Fibroblast of lung (primary cell): Measurements from ENCODE around the gene USPL1. TPM values are rescaled to one million over a fixed set of nuclear protein-coding genes. Genes with fewer than 3 reads are reported as not detected.

Experiments used
- DNase-seq, 2 donors: peaks; one replicate each; pipeline versions ENCODE4 v3.0.0 to v3.0.0-alpha.2; 2010; ENCODE audit warnings: low read depth in 2 of 2
- H2AFZ ChIP-seq: 2 replicates; pipeline ENCODE4 v1.5.1; 2012; ENCODE audit warnings: low read length, control low read depth, inconsistent platforms
- H3K27ac ChIP-seq: 2 replicates; pipeline ENCODE4 v1.5.1; 2011; ENCODE audit warnings: low read length, control low read depth; ENCODE audit not compliant: insufficient read depth
- H3K27me3 ChIP-seq: 2 replicates; pipeline ENCODE4 v1.5.1; 2011; ENCODE audit warnings: mild to moderate bottlenecking, low read length; ENCODE audit not compliant: control insufficient read depth, insufficient read depth
- H3K36me3 ChIP-seq: 2 replicates; pipeline ENCODE4 v1.5.1; 2011; ENCODE audit warnings: low read length; ENCODE audit not compliant: control insufficient read depth, insufficient read depth
- H3K4me1 ChIP-seq: 2 replicates; pipeline ENCODE4 v1.5.1; 2011; ENCODE audit warnings: low read length; ENCODE audit not compliant: control insufficient read depth, insufficient read depth; ENCODE audit errors: extremely low read depth
- H3K4me2 ChIP-seq: 2 replicates; pipeline ENCODE4 v1.5.1; 2011; ENCODE audit warnings: low read length, control low read depth; ENCODE audit not compliant: insufficient read depth; ENCODE audit errors: extremely low read depth
- H3K4me3 ChIP-seq, 4 experiments: fragments of 200-600 bp in 1 of 4; sonication (generic) in 1 of 4; replicated peaks in 1 of 4; 2 replicates each; pipeline ENCODE4 v1.5.1; 2011 to 2016; ENCODE audit warnings: low read length in 4 of 4, low read depth in 3 of 4, mild to moderate bottlenecking in 3 of 4, control low read depth in 2 of 4, inconsistent platforms in 1 of 4, mixed read lengths in 1 of 4; ENCODE audit not compliant: insufficient read depth in 1 of 4; ENCODE audit errors: control extremely low read depth in 1 of 4
- H3K79me2 ChIP-seq: 2 replicates; pipeline ENCODE4 v1.5.1; 2012; ENCODE audit warnings: mild to moderate bottlenecking, low read length, inconsistent platforms; ENCODE audit not compliant: control insufficient read depth, insufficient read depth
- H3K9ac ChIP-seq: 2 replicates; pipeline ENCODE4 v1.5.1; 2011; ENCODE audit warnings: mild to moderate bottlenecking, low read length, control low read depth; ENCODE audit not compliant: insufficient read depth
- H3K9me3 ChIP-seq: 2 replicates; pipeline ENCODE4 v1.5.1; 2012; ENCODE audit warnings: low read depth, low read length; ENCODE audit not compliant: control insufficient read depth, insufficient read depth
- H4K20me1 ChIP-seq: 2 replicates; pipeline ENCODE4 v1.5.1; 2011; ENCODE audit warnings: low read length; ENCODE audit not compliant: control insufficient read depth, insufficient read depth; ENCODE audit errors: extremely low read depth
- CTCF ChIP-seq, 2 donors: IDR thresholded peaks in 1 of 2; conservative IDR thresholded peaks in 1 of 2; 1 replicate in 1 of 2; 2 replicates in 1 of 2; pipeline ENCODE4 v1.5.1; 2011 to 2012; ENCODE audit warnings: low read length in 2 of 2, control low read depth in 1 of 2, inconsistent platforms in 1 of 2, low read depth in 1 of 2, mild to moderate bottlenecking in 1 of 2
- EZH2 ChIP-seq: IDR thresholded peaks from 2 replicates; pipeline ENCODE4 v1.5.1; 2012; ENCODE audit warnings: low read length, control low read depth, mild to moderate bottlenecking; ENCODE audit errors: missing control alignments
- polyA plus RNA-seq, 2 donors: library from polyadenylated mRNA; depleted of rRNA in 1 of 2; stranded (reverse) in 1 of 2; unstranded in 1 of 2; fragments of >200 nt; gene quantifications; 2 replicates each; pipeline ENCODE4 v1.2.1, GENCODE V29; 2011 to 2012; ENCODE audit warnings: missing spikeins in 1 of 2
- total RNA-seq: library from RNA; depleted of rRNA; stranded (reverse); fragments of >200 nt; gene quantifications from 2 replicates; pipeline ENCODE4 v1.2.1, GENCODE V29; 2014

The USPL1 gene
- total and polyA plus RNA-seq, 2 donors (not counting 1 experiment from before 2014, with no cell fraction given) = 12.4 to 17.7 TPM

- Histone ChIP-seq H3K27ac (no peak overlapping the region), H2AFZ (no peak overlapping the region)
- no peak for DNase-seq
Measured at GRCh38 chr13:30629527-30629926, 11.8 kb downstream of the USPL1 start.

DNA sequence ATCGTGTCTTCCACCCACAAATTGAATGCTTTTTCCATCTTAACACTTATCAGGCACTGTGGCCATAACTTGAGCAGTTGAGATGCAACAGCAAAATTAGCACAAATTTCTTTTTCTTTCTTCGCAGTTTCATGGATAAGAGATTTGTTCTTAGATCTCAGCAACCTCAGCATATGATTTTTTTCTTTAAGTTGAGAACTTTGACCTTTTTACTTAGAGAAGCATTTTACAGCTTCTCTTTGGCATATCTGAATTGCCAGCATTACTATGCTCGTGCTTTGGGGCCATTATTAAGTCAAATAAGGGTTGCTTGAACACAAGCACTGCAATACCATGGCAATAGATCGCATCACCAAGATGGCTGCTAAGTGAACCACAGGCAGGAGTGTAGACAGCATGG is 16.1 kb downstream of the USPL1 start:
- Histone ChIP-seq H3K27me3 (no peaks in the 10 kb centered on the region), H3K4me3 (no peak overlapping the region), H3K4me1 (no peaks in the 10 kb centered on the region), H3K27ac (no peak overlapping the region), H3K36me3 (peaks cover 7% of the 10 kb centered on the region), H4K20me1 (no peaks in the 10 kb centered on the region), H3K9ac (no peak overlapping the region), H3K4me2 (no peak overlapping the region), H2AFZ (no peak overlapping the region), H3K9me3 (no peaks in the 10 kb centered on the region), H3K79me2 (peaks cover 55% of the 10 kb centered on the region)
- DNase-seq = no peak
- no peak for TF ChIP-seq EZH2
- TF ChIP-seq CTCF (conservative IDR thresholded peaks at IDR 0.05 in 1 of 2, IDR thresholded peaks at IDR 0.05 in 1 of 2; ENCODE audit: low read depth in 1 of 2, low read length in 2 of 2) = no peak

More at GRCh38 chr13:30629527-30629926, 11.8 kb downstream of the USPL1 start:
- Histone ChIP-seq H3K9ac (no peak overlapping the region), H3K36me3 (peaks cover 9% of the 10 kb centered on the region), H3K27me3 (no peaks in the 10 kb centered on the region), H3K79me2 (peaks cover 41% of the 10 kb centered on the region), H3K4me2 (no peak overlapping the region), H3K4me3 (no peak overlapping the region), H3K9me3 (no peaks in the 10 kb centered on the region), H3K4me1 (no peaks in the 10 kb centered on the region), H4K20me1 (no peaks in the 10 kb centered on the region)
- TF ChIP-seq CTCF (conservative IDR thresholded peaks at IDR 0.05 in 1 of 2, IDR thresholded peaks at IDR 0.05 in 1 of 2; ENCODE audit: low read depth in 1 of 2, low read length in 2 of 2) (no peak), EZH2 (no peak)

GRCh38 chr13:30634838-30635237 is 17.1 kb downstream of the USPL1 start:
- no peaks in the 10 kb centered on the region for H3K9me3 ChIP-seq
- no peak overlapping the region for H2AFZ ChIP-seq
- peaks cover 46% of the 10 kb centered on the region for H3K79me2 ChIP-seq
- peaks cover 7% of the 10 kb centered on the region for H3K36me3 ChIP-seq
- H3K27ac ChIP-seq = no peak overlapping the region
- H3K4me2 ChIP-seq = no peak overlapping the region
- no peaks in the 10 kb centered on the region for H3K27me3 ChIP-seq
- no peak for DNase-seq
- no peak for TF ChIP-seq EZH2
- no peak for TF ChIP-seq CTCF (conservative IDR thresholded peaks at IDR 0.05 in 1 of 2, IDR thresholded peaks at IDR 0.05 in 1 of 2; ENCODE audit: low read depth in 1 of 2, low read length in 2 of 2)
- no peak overlapping the region for H3K9ac ChIP-seq
- H3K4me3 ChIP-seq = no peak overlapping the region
- no peaks in the 10 kb centered on the region for H4K20me1 ChIP-seq
- no peaks in the 10 kb centered on the region for H3K4me1 ChIP-seq
